ENCODE results near the gene PRDM16. TPM values are rescaled to one million over a fixed set of nuclear protein-coding genes. Genes with fewer than 3 reads are reported as not detected.

The PRDM16 gene
- total RNA-seq, 1 donor from 2014 or later = 0.43 TPM

DNA sequence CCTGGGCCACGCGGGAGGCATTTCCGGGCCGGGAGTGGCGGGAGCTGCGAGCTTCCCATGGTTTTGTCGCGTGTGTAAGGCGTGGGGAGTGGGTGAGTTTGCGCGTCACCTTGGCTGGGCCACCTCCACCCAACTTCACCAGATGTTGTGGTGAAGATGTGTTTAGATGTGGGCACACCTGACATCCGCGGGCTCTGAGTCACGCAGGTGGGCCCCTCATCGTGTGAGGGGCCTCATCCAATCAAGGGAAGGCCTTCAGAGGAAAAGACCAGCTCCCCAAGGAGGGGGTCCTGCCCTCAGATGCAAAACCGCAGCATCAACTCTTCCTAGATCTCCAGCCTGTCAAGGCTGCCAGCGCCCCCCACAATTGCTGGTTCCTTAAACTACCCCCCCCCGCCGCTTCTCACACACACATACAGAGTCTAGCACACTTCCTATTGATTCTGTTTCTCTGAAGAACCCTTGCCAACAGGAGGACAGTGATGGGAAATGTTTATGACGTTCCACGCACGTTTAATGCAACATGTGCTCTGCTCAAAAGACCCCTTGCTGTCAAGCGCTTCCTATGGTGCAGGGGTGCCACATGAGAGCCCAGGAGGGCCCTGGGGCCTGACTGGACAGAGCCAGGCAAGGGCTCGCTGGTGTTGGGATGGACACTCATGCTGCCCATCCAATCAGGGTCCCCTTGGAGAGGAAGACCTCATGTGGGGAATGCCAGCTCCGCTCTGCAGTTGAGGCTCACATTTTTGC is 35.8 kb upstream of the PRDM16 start:
- H3K27me3 ChIP-seq (ENCODE audit: insufficient read depth, low read length) = no peaks in the 10 kb centered on the region
- FAIRE-seq (no peak), DNase-seq (ENCODE audit: low read depth) (no peak)
- Mint-ChIP-seq H3K4me3 (ENCODE audit: unreplicated experiment) (no peak overlapping the region), H3K27ac (ENCODE audit: unreplicated experiment) (no peak overlapping the region), H3K36me3 (ENCODE audit: low read depth, unreplicated experiment) (no peaks in the 10 kb centered on the region), H3K4me1 (ENCODE audit: low read depth, unreplicated experiment) (no peaks in the 10 kb centered on the region), H3K27me3 (ENCODE audit: low read depth, unreplicated experiment) (peaks cover 53% of the 10 kb centered on the region), H3K9me3 (ENCODE audit: unreplicated experiment) (no peaks in the 10 kb centered on the region)
- no peaks in the 10 kb centered on the region for H3K4me1 ChIP-seq (ENCODE audit: insufficient read depth, low read length)
- H2AFZ ChIP-seq (ENCODE audit: low read depth, low read length) = no peak overlapping the region
- no peaks in the 10 kb centered on the region for H3K36me3 ChIP-seq (ENCODE audit: insufficient read depth, low read length)
- H3K9ac ChIP-seq (ENCODE audit: low read length) = no peak overlapping the region
- no peaks in the 10 kb centered on the region for H3K9me3 ChIP-seq (ENCODE audit: insufficient read depth, low read depth, low read length)
- TF ChIP-seq, protein P1, sequence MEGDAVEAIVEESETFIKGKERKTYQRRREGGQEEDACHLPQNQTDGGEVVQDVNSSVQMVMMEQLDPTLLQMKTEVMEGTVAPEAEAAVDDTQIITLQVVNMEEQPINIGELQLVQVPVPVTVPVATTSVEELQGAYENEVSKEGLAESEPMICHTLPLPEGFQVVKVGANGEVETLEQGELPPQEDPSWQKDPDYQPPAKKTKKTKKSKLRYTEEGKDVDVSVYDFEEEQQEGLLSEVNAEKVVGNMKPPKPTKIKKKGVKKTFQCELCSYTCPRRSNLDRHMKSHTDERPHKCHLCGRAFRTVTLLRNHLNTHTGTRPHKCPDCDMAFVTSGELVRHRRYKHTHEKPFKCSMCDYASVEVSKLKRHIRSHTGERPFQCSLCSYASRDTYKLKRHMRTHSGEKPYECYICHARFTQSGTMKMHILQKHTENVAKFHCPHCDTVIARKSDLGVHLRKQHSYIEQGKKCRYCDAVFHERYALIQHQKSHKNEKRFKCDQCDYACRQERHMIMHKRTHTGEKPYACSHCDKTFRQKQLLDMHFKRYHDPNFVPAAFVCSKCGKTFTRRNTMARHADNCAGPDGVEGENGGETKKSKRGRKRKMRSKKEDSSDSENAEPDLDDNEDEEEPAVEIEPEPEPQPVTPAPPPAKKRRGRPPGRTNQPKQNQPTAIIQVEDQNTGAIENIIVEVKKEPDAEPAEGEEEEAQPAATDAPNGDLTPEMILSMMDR (IDR thresholded peaks at IDR 0.05; ENCODE audit: insufficient read depth, low read depth, low read length) = no peak
- TF ChIP-seq EZH2 (IDR thresholded peaks at IDR 0.05; ENCODE audit: insufficient read depth, low read length) = no peak
- H3K4me2 ChIP-seq (ENCODE audit: low read length) = no peak overlapping the region
- H4K20me1 ChIP-seq (ENCODE audit: insufficient read depth, low read length) = no peaks in the 10 kb centered on the region
- H3K4me3 ChIP-seq (ENCODE audit: insufficient read depth, low read depth, low read length) = no peak overlapping the region
- no peak overlapping the region for H3K27ac ChIP-seq (ENCODE audit: low read depth, low read length)
- no peaks in the 10 kb centered on the region for H3K79me2 ChIP-seq (ENCODE audit: insufficient read depth, low read length)

DNA sequence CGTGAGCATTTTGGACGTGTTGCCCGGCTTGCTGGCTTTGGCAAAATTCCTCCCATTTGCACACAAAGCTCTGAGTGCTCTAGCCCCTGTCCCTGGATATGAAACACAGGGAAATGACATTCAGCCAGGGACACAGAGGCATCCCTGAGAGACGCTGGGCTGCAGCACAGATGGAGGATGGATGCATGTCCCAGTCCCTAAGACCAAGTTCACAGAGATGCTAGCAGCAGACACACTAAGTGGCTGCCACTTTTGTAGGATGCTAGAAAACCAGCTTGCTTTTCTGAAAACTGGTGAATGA is 35.3 kb upstream of the PRDM16 start:
- TF ChIP-seq, protein P1 (IDR thresholded peaks at IDR 0.05; ENCODE audit: insufficient read depth, low read depth, low read length) = no peak
- no peak for TF ChIP-seq EZH2 (IDR thresholded peaks at IDR 0.05; ENCODE audit: insufficient read depth, low read length)
- no peaks in the 10 kb centered on the region for H3K79me2 ChIP-seq (ENCODE audit: insufficient read depth, low read length)
- H3K27ac Mint-ChIP-seq (ENCODE audit: unreplicated experiment) = no peak overlapping the region

DNA sequence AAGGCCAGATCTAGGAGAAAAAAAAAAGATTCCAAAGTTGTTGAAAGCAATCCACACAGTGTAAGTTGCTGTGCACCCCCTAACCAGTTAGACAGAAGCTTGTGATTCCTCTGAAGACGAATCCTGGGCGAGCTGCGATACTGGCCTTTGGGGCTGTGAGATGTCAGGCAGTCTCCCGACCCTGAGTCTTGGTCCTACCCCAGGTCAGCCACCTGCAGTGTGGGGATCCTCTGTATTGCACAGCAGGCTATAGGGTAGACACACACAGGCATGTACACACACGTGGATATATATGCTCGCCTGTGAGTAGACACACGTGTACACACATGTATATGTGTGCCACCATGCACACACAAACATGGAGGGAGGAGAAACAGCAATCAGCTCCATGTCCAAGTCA is 34.8 kb upstream of the PRDM16 start:
- Histone ChIP-seq H2AFZ (ENCODE audit: low read depth, low read length) (no peak overlapping the region), H3K9me3 (ENCODE audit: insufficient read depth, low read depth, low read length) (no peaks in the 10 kb centered on the region), H4K20me1 (ENCODE audit: insufficient read depth, low read length) (no peaks in the 10 kb centered on the region), H3K4me2 (ENCODE audit: low read length) (no peak overlapping the region), H3K27me3 (ENCODE audit: insufficient read depth, low read length) (no peaks in the 10 kb centered on the region), H3K27ac (ENCODE audit: low read depth, low read length) (no peak overlapping the region), H3K4me3 (ENCODE audit: insufficient read depth, low read depth, low read length) (no peak overlapping the region), H3K4me1 (ENCODE audit: insufficient read depth, low read length) (no peaks in the 10 kb centered on the region), H3K79me2 (ENCODE audit: insufficient read depth, low read length) (no peaks in the 10 kb centered on the region), H3K9ac (ENCODE audit: low read length) (no peak overlapping the region), H3K36me3 (ENCODE audit: insufficient read depth, low read length) (no peaks in the 10 kb centered on the region)
- Mint-ChIP-seq H3K9me3 (ENCODE audit: unreplicated experiment) (no peaks in the 10 kb centered on the region), H3K4me1 (ENCODE audit: low read depth, unreplicated experiment) (no peaks in the 10 kb centered on the region), H3K36me3 (ENCODE audit: low read depth, unreplicated experiment) (no peaks in the 10 kb centered on the region), H3K27ac (ENCODE audit: unreplicated experiment) (no peak overlapping the region), H3K4me3 (ENCODE audit: unreplicated experiment) (no peak overlapping the region), H3K27me3 (ENCODE audit: low read depth, unreplicated experiment) (peaks cover 48% of the 10 kb centered on the region)
- no peak for TF ChIP-seq EZH2 (IDR thresholded peaks at IDR 0.05; ENCODE audit: insufficient read depth, low read length)
- TF ChIP-seq, protein P1 (IDR thresholded peaks at IDR 0.05; ENCODE audit: insufficient read depth, low read depth, low read length) = no peak
- no peak for DNase-seq (ENCODE audit: low read depth)
- FAIRE-seq = no peak

More for the DNA sequence above, 35.3 kb upstream of the PRDM16 start:
- H2AFZ ChIP-seq (ENCODE audit: low read depth, low read length) = no peak overlapping the region
- H3K4me1 ChIP-seq (ENCODE audit: insufficient read depth, low read length) = no peaks in the 10 kb centered on the region
- no peak overlapping the region for H3K27ac ChIP-seq (ENCODE audit: low read depth, low read length)
- no peaks in the 10 kb centered on the region for H3K36me3 ChIP-seq (ENCODE audit: insufficient read depth, low read length)
- H3K4me2 ChIP-seq (ENCODE audit: low read length) = no peak overlapping the region
- Mint-ChIP-seq H3K9me3 (ENCODE audit: unreplicated experiment) (no peaks in the 10 kb centered on the region), H3K4me3 (ENCODE audit: unreplicated experiment) (no peak overlapping the region), H3K36me3 (ENCODE audit: low read depth, unreplicated experiment) (no peaks in the 10 kb centered on the region), H3K4me1 (ENCODE audit: low read depth, unreplicated experiment) (no peaks in the 10 kb centered on the region), H3K27me3 (ENCODE audit: low read depth, unreplicated experiment) (peaks cover 49% of the 10 kb centered on the region)
- FAIRE-seq (no peak), DNase-seq (ENCODE audit: low read depth) (no peak)
- H3K4me3 ChIP-seq (ENCODE audit: insufficient read depth, low read depth, low read length) = no peak overlapping the region
- H4K20me1 ChIP-seq (ENCODE audit: insufficient read depth, low read length) = no peaks in the 10 kb centered on the region
- H3K9me3 ChIP-seq (ENCODE audit: insufficient read depth, low read depth, low read length) = no peaks in the 10 kb centered on the region
- no peak overlapping the region for H3K9ac ChIP-seq (ENCODE audit: low read length)
- no peaks in the 10 kb centered on the region for H3K27me3 ChIP-seq (ENCODE audit: insufficient read depth, low read length)

All from astrocyte (in vitro differentiated cells and primary cell).